Activated naive CD8-positive, alpha-beta T cell treated with anti-CD3 and anti-CD28 coated beads, Interleukin-2, amount 10 ng/mL, durations not matched to agents 7 days and 5 days (primary cell): ENCODE measurements around the gene FASTKD2. TPM values are rescaled to one million over a fixed set of nuclear protein-coding genes. Genes with fewer than 3 reads are reported as not detected.
A peak's percentile ranks its signal among the peaks of the same experiment; 100 is the strongest.
"Not testable (repeated sequence)": the region's sequence is repeated elsewhere in the genome, so short reads cannot be mapped to it uniquely, and the experiment has no call there.

Source experiments
- ATAC-seq: fragments of 150-1000 bp; cut with Tn5 transposase; one replicate; pipeline ENCODE4 v1.10.0; 2021; ENCODE audit warnings: low read depth, moderate library complexity
- POLR2A ChIA-PET: fragments of 350-600 bp; sonication (Branson Sonifier 250); formaldehyde crosslinking; loops from one replicate; lab custom pipeline; 2021; ENCODE audit warnings: antibody characterized with exemption; lab: Charles Lee
- DNase-seq: peaks from one replicate; pipeline ENCODE4 v3.0.0; 2021
- H3K27ac Mint-ChIP-seq: one replicate; pipeline ENCODE4 v1.8.0; 2022; ENCODE audit warnings: mild to moderate bottlenecking, mixed read lengths
- H3K27me3 Mint-ChIP-seq: one replicate; pipeline ENCODE4 v1.8.0; 2022; ENCODE audit warnings: mild to moderate bottlenecking, moderate library complexity, mixed read lengths
- H3K36me3 Mint-ChIP-seq: one replicate; pipeline ENCODE4 v1.8.0; 2021; ENCODE audit warnings: mild to moderate bottlenecking, mixed read lengths
- H3K4me1 Mint-ChIP-seq: one replicate; pipeline ENCODE4 v1.8.0; 2021; ENCODE audit warnings: mixed read lengths
- H3K4me3 Mint-ChIP-seq: one replicate; pipeline ENCODE4 v1.8.0; 2022; ENCODE audit warnings: mild to moderate bottlenecking, moderate library complexity, mixed read lengths
- H3K9me3 Mint-ChIP-seq: one replicate; pipeline ENCODE4 v1.8.0; 2021; ENCODE audit warnings: mixed read lengths
- total RNA-seq, 2 experiments: library from RNA; stranded (reverse); gene quantifications; one replicate each; pipeline ENCODE4 v1.2.3, GENCODE V29; 2021

Gene FASTKD2
- total RNA-seq, 2 experiments from 2014 or later: 17.8 to 19.8 TPM

- ATAC-seq: peak; percentile 71
- H3K4me1 Mint-ChIP-seq: peaks cover 16% of the 10 kb centered on the region
- POLR2A ChIA-PET: no interaction called here
- H3K27me3 Mint-ChIP-seq: no peaks in the 10 kb centered on the region
- no peaks in the 10 kb centered on the region for H3K9me3 Mint-ChIP-seq
- no peaks in the 10 kb centered on the region for H3K36me3 Mint-ChIP-seq
- peak overlapping the region; percentile 73 for H3K4me3 Mint-ChIP-seq
- peak; percentile 41 for DNase-seq
- peak overlapping the region; percentile 84 for H3K27ac Mint-ChIP-seq
Observed at GRCh38 chr2:206800506-206801417, 35.4 kb downstream of the FASTKD2 start.

DNA sequence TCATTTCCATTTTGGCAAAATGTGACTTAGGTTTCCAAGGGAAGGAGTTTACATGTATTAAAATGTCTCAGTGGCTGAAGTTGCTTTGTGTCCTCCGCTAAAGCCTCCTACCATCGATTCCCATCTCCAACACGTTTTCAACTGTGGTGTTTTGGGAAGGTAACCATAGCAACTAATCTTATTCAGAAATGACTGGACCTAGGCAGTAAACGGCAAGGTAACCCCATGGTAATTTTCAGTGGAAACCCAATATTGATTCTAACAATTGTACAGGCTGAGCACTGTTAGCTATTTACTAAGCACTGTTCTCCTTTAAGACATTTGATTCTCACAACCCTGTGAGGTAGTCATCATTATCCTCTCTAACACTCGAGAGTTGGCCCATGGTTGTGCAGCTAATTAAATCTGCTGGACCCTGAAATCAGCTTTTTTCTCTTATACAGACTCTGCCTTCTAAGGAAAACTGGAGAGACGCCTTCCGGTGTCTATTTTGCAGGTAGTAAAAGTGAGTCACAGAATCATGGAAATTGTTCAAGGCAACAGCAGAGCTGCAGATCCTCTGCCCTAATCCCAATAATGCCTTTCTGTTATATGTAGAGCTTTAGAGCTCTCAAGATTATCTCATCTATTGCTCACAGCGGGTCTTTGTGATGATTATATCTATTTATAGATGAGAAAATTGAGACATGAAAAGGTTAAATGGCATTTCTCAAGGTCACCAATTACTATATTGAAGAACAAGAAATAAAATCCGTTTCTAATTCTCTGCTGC lies 36.2 kb downstream of the FASTKD2 start:
- Mint-ChIP-seq H3K9me3 (no peaks in the 10 kb centered on the region), H3K27me3 (no peaks in the 10 kb centered on the region), H3K4me3 (no peak overlapping the region), H3K27ac (no peak overlapping the region), H3K36me3 (no peaks in the 10 kb centered on the region), H3K4me1 (peaks cover 16% of the 10 kb centered on the region)
- DNase-seq: no peak
- ATAC-seq: no peak
- POLR2A ChIA-PET: no interaction called here

DNA sequence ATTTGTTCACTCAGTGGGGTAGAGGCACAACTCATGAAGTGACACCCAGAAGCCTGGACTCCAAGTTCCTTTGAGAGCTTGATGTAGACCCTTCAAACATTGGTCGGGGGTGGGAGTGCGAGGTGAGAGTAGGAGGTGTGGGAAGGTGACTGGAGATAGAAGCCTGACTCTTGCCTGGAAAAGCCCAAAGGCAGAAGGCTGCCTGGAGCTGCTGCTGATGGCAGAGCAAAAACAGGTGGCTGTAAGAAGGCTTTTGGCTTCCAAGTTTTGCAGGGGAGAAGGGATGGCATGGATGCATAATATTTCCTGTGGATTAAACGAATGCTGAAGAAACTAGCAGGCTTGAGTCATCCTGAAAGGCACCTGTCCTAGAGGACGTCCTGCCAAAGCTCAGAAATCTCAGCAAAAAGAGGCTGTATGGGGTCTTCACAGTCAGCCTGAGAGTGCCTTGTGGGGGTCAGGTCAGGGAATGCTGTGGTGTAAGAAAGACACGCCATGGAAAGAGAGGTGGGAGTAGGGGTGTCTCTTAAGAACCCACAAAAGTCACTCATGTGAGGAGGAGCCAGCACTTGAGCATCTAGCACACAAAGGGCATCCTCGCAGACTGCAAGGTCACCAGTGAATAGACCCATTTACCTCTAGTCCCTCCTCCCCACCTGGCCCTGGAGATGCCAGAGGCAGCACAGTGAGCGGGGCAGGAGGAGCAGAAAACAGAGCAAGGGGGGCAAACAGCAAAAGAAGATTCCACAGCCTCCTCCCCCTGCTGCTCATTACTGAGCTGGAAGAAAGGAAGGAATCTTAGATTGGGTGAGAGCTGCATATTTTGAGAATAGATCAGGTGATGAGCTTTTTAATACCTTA lies 37.5 kb downstream of the FASTKD2 start:
- H3K4me3 Mint-ChIP-seq: no peak overlapping the region
- H3K9me3 Mint-ChIP-seq: no peaks in the 10 kb centered on the region
- POLR2A ChIA-PET: no interaction called here
- no peak for ATAC-seq
- no peaks in the 10 kb centered on the region for H3K36me3 Mint-ChIP-seq
- H3K27me3 Mint-ChIP-seq: no peaks in the 10 kb centered on the region
- no peak for DNase-seq
- peaks cover 15% of the 10 kb centered on the region for H3K4me1 Mint-ChIP-seq
- no peak overlapping the region for H3K27ac Mint-ChIP-seq

DNA sequence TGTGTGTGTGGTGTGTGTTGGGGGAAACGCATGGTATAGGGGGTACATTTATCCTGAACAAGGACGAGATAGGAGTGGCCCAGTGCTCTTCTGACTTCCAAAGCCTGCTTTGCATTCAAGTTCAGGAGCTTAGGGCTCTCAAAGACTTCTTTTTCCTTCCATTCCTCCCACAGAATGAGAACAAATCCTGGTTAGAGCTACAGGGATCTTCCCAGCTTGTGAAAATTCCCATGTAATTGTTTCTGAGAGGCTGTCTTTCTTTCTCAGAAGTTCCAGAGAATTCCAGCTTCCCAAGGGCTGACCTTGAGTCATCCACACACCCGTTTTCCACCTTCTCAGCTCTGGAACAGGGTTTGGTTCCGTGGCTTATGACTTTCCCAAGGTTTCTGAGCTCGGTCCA lies 38.9 kb downstream of the FASTKD2 start:
- no peak for ATAC-seq
- no peak overlapping the region for H3K4me3 Mint-ChIP-seq

GRCh38 chr2:206805887-206806607 lies 40.6 kb downstream of the FASTKD2 start:
- Mint-ChIP-seq H3K4me3 (no peak overlapping the region), H3K36me3 (no peaks in the 10 kb centered on the region), H3K9me3 (no peaks in the 10 kb centered on the region), H3K27me3 (no peaks in the 10 kb centered on the region), H3K4me1 (peaks cover 4% of the 10 kb centered on the region), H3K27ac (no peak overlapping the region)
- POLR2A ChIA-PET: no interaction called here
- DNase-seq (no peak), ATAC-seq (no peak)

More for the DNA sequence above, 38.9 kb downstream of the FASTKD2 start:
- Mint-ChIP-seq H3K4me1 (peaks cover 11% of the 10 kb centered on the region), H3K27me3 (no peaks in the 10 kb centered on the region), H3K9me3 (no peaks in the 10 kb centered on the region), H3K27ac (no peak overlapping the region), H3K36me3 (no peaks in the 10 kb centered on the region)
- no peak for DNase-seq
- POLR2A ChIA-PET: no interaction called here

DNA sequence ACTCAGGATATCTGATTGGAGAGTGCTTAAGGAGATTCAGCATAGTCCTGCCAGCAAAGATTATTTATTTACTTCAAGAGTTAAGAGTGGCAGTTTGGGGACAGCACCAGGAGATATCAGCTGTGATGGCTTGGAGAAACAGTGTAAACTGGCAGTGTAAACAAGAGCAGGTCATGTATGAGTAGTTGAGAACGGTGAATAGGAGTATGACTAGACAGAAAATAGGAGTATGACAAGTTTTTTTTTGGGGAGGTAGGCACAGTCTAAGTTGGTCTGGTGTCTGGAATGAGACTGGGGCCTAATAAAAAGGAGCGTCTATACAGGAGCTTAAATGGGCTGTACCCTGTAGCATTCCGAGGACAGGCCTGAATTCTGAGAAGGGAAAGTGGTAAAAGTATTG lies 42.2 kb downstream of the FASTKD2 start:
- ATAC-seq, H3K9me3 Mint-ChIP-seq, DNase-seq, H3K4me3 Mint-ChIP-seq, H3K36me3 Mint-ChIP-seq, POLR2A ChIA-PET, H3K27ac Mint-ChIP-seq, H3K27me3 Mint-ChIP-seq, H3K4me1 Mint-ChIP-seq: not testable (repeated sequence)

DNA sequence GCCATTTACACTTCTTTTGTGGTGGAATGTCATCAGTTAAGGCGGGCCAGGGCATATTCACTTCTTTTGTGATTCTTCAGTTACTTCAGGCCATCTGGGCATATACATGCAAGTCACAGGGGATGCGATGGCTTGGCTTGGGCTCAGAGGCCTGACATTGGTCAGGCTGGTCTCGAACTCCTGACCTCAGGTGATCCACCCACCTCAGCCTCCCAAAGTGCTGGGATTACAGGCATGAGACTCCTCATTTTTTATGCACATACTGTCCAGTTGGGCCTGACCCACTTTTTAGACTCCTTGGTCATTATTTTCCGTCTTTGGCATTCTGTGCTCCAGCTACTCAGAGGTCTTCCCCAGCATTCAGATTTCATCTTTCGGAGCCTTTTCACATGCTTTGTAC lies 47.1 kb downstream of the FASTKD2 start:
- H3K4me1 Mint-ChIP-seq, ATAC-seq, H3K9me3 Mint-ChIP-seq, DNase-seq, H3K27me3 Mint-ChIP-seq, POLR2A ChIA-PET, H3K36me3 Mint-ChIP-seq, H3K27ac Mint-ChIP-seq, H3K4me3 Mint-ChIP-seq: not testable (repeated sequence)

DNA sequence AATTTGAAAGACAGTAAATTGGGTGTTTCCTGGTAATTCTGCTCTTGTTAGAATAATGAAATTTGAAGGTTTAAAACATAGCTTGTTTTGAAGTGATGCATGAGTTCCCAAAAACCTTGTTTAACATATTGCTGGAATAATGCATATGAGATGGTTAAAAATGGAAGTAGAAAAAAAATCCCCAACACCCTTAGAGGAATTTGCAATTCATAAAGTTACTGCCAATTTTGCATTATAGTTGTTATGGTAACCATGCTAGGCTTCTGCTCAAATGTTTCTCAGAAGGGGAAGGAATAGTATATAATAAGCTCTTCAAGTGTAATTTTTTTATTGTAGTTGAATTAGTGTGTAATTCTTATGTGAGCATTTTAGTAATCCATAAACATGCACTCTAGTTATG lies 49.1 kb downstream of the FASTKD2 start:
- DNase-seq (no peak), ATAC-seq (no peak)
- Mint-ChIP-seq H3K27me3 (peaks cover 3% of the 10 kb centered on the region), H3K9me3 (no peaks in the 10 kb centered on the region), H3K4me3 (no peak overlapping the region), H3K27ac (no peak overlapping the region), H3K36me3 (no peaks in the 10 kb centered on the region), H3K4me1 (no peaks in the 10 kb centered on the region)
- POLR2A ChIA-PET: no interaction called here

- Mint-ChIP-seq H3K36me3 (no peaks in the 10 kb centered on the region), H3K4me3 (no peak overlapping the region), H3K27ac (no peak overlapping the region), H3K27me3 (no peaks in the 10 kb centered on the region), H3K9me3 (no peaks in the 10 kb centered on the region), H3K4me1 (no peaks in the 10 kb centered on the region)
- POLR2A ChIA-PET: no interaction called here
- no peak for DNase-seq
- ATAC-seq: no peak
Observed at GRCh38 chr2:206820807-206821206, 55.4 kb downstream of the FASTKD2 start.

DNA sequence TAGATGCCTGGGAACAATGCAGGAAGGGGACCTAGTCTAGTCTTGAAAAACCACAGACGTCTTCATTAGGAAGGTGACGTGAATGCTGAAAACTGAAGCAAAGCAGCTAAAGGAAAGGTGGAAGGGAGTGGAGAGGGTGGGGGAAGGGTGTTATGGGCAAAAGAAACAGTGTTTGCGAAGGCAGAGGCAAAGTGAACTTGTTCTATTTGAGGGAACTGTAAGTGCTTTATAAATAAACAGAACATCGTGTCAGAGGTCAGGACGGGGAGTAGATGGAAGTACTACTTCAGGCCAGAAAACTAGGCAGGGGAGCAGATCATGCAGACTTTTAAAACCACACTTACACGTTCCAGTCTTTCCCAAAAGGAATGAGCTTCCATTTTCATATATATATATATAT lies 57.8 kb downstream of the FASTKD2 start:
- ATAC-seq: no peak
- no peak for DNase-seq
- POLR2A ChIA-PET: no interaction called here
- no peaks in the 10 kb centered on the region for H3K27me3 Mint-ChIP-seq
- H3K36me3 Mint-ChIP-seq: no peaks in the 10 kb centered on the region
- no peaks in the 10 kb centered on the region for H3K9me3 Mint-ChIP-seq
- H3K4me1 Mint-ChIP-seq: no peaks in the 10 kb centered on the region
- no peak overlapping the region for H3K27ac Mint-ChIP-seq
- H3K4me3 Mint-ChIP-seq: no peak overlapping the region

DNA sequence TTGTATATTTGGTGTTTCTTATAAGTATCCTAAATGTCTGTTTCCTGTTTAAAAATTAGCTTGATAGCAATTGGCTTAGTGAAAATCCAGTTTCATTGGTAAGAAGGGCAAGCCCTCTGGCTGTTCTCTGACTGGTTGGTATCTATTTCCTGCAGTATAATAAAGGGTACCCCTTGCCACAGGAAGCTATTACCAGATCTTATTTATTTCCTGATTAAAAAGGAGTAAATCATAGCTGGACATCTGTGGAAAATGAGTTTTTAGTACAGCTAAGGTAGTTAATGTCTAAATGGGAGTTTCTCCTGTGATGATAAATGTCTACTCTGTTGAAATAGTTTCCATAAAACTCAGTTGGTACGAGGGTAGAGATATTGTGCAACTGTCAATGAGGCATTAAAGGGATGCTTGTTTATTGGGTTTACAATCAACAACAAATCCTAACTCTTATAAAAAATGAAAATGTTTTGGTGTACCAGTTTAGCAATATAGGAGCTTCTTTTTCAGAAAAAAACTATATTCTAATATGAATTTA lies 58.7 kb downstream of the FASTKD2 start:
- Mint-ChIP-seq H3K27me3 (no peaks in the 10 kb centered on the region), H3K27ac (no peak overlapping the region), H3K9me3 (no peaks in the 10 kb centered on the region), H3K36me3 (no peaks in the 10 kb centered on the region), H3K4me1 (no peaks in the 10 kb centered on the region), H3K4me3 (no peak overlapping the region)
- ATAC-seq: no peak
- POLR2A ChIA-PET: no interaction called here
- no peak for DNase-seq

- no peak for ATAC-seq
- Mint-ChIP-seq H3K27me3 (no peaks in the 10 kb centered on the region), H3K4me3 (no peak overlapping the region), H3K9me3 (no peaks in the 10 kb centered on the region), H3K4me1 (no peaks in the 10 kb centered on the region), H3K27ac (no peak overlapping the region), H3K36me3 (no peaks in the 10 kb centered on the region)
- DNase-seq: no peak
- POLR2A ChIA-PET: no interaction called here
Observed at GRCh38 chr2:206824993-206825392, 59.6 kb downstream of the FASTKD2 start.
